ENCODE results near the gene RAPGEF5. TPM values are rescaled to one million over a fixed set of nuclear protein-coding genes. Genes with fewer than 3 reads are reported as not detected.

Gene RAPGEF5
- total RNA-seq, 1 donor from 2014 or later: 5.4 TPM

DNA sequence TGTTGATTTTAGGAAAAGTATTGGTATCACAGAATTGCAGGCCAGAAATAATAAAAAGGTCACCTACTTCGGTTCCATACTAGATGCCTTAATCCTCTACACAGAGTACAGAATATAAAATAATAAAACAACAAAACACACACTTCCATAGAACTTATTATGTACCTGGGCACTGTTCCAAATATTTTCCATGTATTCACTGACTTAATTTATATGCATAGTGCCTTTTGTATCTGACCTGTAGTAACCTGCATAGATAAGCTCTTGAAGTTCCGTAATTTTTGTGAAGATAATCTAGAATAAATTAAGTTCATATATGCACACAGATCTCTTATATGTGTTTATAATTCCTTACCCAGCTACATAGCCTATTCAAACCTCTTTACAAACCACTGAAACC lies 78.3 kb downstream of the RAPGEF5 start:
- Mint-ChIP-seq H3K36me3 (no peaks in the 10 kb centered on the region), H3K27me3 (ENCODE audit: low read depth) (no peaks in the 10 kb centered on the region), H3K4me1 (peaks cover 3% of the 10 kb centered on the region), H3K9me3 (peaks cover 4% of the 10 kb centered on the region), H3K27ac (no peak overlapping the region), H3K4me3 (no peak overlapping the region)
- TF ChIP-seq, protein P1, sequence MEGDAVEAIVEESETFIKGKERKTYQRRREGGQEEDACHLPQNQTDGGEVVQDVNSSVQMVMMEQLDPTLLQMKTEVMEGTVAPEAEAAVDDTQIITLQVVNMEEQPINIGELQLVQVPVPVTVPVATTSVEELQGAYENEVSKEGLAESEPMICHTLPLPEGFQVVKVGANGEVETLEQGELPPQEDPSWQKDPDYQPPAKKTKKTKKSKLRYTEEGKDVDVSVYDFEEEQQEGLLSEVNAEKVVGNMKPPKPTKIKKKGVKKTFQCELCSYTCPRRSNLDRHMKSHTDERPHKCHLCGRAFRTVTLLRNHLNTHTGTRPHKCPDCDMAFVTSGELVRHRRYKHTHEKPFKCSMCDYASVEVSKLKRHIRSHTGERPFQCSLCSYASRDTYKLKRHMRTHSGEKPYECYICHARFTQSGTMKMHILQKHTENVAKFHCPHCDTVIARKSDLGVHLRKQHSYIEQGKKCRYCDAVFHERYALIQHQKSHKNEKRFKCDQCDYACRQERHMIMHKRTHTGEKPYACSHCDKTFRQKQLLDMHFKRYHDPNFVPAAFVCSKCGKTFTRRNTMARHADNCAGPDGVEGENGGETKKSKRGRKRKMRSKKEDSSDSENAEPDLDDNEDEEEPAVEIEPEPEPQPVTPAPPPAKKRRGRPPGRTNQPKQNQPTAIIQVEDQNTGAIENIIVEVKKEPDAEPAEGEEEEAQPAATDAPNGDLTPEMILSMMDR (IDR thresholded peaks at IDR 0.05; ENCODE audit: unreplicated experiment): no peak
- no peak for DNase-seq (ENCODE audit: low spot score in 2 of 2, unreplicated experiment in 2 of 2)

DNA sequence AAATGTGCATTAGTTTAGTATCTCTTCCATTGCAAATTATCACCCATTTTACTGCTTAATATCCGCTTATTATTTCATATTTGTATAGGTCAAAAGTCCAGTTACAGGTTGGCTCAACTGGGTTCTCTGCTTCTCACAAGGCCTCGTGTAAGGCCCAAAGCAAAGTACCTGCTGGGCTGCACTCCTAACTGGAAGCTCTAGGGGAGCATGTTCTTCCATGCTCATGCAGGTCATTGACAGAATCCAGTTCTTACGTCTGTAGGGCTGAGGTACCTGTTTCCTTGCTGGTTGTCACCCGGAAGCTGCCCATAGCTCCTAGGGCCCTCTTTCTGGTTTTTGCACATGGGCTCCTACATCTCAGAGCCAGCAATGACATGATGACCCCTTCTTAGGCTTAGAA lies 79.6 kb downstream of the RAPGEF5 start:
- TF ChIP-seq, protein P1 (IDR thresholded peaks at IDR 0.05; ENCODE audit: unreplicated experiment): no peak
- H3K9me3 Mint-ChIP-seq: peaks cover 4% of the 10 kb centered on the region
- no peak overlapping the region for H3K4me3 Mint-ChIP-seq
- H3K27ac Mint-ChIP-seq: no peak overlapping the region
- H3K27me3 Mint-ChIP-seq (ENCODE audit: low read depth): no peaks in the 10 kb centered on the region
- no peaks in the 10 kb centered on the region for H3K36me3 Mint-ChIP-seq
- DNase-seq (ENCODE audit: low spot score in 2 of 2, unreplicated experiment in 2 of 2): no peak
- peaks cover 3% of the 10 kb centered on the region for H3K4me1 Mint-ChIP-seq

DNA sequence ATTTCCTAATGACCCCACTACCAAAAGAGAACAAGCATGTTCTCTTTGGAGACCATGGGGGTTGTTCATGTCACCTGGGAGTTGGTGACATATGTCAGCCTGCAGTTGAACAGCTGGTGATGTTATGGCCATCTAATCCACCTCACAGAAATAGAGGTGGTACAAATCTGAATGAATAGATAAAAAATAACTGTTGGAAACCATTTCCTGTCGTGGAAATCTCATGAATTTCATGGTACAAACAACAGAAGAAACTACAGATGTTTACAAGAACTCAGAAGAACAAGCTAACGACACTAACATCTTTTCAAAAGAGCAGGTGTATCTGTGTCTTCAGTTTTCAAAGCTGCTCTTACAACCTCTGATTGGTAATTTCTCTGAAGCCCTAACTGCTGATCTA lies 81.3 kb downstream of the RAPGEF5 start:
- TF ChIP-seq, protein P1 (IDR thresholded peaks at IDR 0.05; ENCODE audit: unreplicated experiment): no peak
- H3K27me3 Mint-ChIP-seq (ENCODE audit: low read depth): no peaks in the 10 kb centered on the region
- no peak overlapping the region for H3K4me3 Mint-ChIP-seq
- no peak overlapping the region for H3K27ac Mint-ChIP-seq
- no peak for DNase-seq (ENCODE audit: low spot score in 2 of 2, unreplicated experiment in 2 of 2)
- peaks cover 3% of the 10 kb centered on the region for H3K4me1 Mint-ChIP-seq
- H3K36me3 Mint-ChIP-seq: no peaks in the 10 kb centered on the region
- H3K9me3 Mint-ChIP-seq: peaks cover 4% of the 10 kb centered on the region

DNA sequence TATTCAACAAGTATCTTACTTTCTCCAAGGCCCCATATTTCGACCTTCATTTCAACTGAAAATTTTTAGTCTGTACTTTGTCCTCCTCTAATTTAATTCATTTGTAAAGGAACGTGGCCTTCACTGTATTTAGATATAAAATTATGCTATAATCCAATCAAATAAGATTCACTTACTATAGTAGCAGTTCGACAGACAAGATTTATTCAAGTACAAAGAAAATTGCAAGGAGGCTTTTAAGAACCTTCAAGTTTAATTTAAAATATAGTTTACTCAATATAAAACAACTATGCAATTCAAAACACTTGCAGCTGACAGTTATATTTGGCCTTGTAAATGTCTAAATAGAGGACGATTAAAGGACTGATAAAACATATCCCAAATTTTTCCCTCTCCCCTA lies 85.6 kb downstream of the RAPGEF5 start:
- no peak overlapping the region for H3K27ac Mint-ChIP-seq
- no peaks in the 10 kb centered on the region for H3K27me3 Mint-ChIP-seq (ENCODE audit: low read depth)
- H3K4me3 Mint-ChIP-seq: no peak overlapping the region
- peaks cover 4% of the 10 kb centered on the region for H3K9me3 Mint-ChIP-seq
- no peaks in the 10 kb centered on the region for H3K36me3 Mint-ChIP-seq
- H3K4me1 Mint-ChIP-seq: peaks cover 29% of the 10 kb centered on the region
- no peak for DNase-seq (ENCODE audit: low spot score in 2 of 2, unreplicated experiment in 2 of 2)
- TF ChIP-seq, protein P1 (IDR thresholded peaks at IDR 0.05; ENCODE audit: unreplicated experiment): no peak

DNA sequence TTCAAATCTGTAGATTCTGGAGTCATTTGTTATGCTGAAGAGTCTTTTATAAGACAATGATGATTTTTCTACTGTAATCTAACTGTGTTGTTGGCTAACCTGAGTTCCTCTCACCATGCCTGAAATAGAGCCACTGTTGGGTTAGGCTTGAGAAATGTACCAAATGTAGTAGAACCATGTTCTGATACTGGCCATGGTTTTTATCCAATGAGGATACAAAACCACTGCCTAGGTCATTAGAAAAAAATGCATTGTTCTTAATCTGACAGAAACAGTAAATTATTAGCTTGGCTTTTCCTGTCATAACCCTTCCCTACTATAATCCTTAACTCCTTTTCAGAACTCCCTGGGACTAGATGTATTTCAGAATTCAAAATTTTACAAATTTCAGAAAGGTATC lies 86.6 kb downstream of the RAPGEF5 start:
- Mint-ChIP-seq H3K27me3 (ENCODE audit: low read depth) (no peaks in the 10 kb centered on the region), H3K36me3 (no peaks in the 10 kb centered on the region), H3K9me3 (peaks cover 9% of the 10 kb centered on the region), H3K4me1 (peaks cover 33% of the 10 kb centered on the region), H3K27ac (no peak overlapping the region), H3K4me3 (no peak overlapping the region)
- TF ChIP-seq, protein P1 (IDR thresholded peaks at IDR 0.05; ENCODE audit: unreplicated experiment): no peak
- DNase-seq (ENCODE audit: low spot score in 2 of 2, unreplicated experiment in 2 of 2): no peak

DNA sequence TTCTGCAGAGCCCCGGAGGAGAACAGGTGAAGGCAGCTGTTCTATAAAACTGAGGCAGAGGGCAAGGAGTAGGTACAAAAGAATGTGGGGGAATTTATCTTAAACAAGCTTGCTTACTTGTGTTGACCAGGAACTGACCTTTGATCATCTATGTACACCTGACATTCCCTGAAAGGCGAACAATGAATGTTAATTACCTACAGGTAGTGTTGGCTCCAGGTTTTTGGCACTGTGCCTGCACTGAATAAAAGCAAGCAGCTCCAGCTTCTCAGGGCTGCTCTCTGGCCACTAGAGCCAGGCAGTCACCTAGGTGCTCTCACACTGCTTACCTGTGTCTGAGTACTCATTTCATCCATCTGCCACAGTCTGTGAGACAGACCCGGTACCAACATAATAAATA lies 87.0 kb downstream of the RAPGEF5 start:
- Mint-ChIP-seq H3K36me3 (no peaks in the 10 kb centered on the region), H3K9me3 (peaks cover 10% of the 10 kb centered on the region), H3K4me3 (no peak overlapping the region), H3K4me1 (peaks cover 33% of the 10 kb centered on the region), H3K27ac (no peak overlapping the region), H3K27me3 (ENCODE audit: low read depth) (no peaks in the 10 kb centered on the region)
- TF ChIP-seq, protein P1 (IDR thresholded peaks at IDR 0.05; ENCODE audit: unreplicated experiment): no peak
- DNase-seq (ENCODE audit: low spot score in 2 of 2, unreplicated experiment in 2 of 2): no peak
